Activated naive CD8-positive, alpha-beta T cell (primary cell): ENCODE results near the gene PLXNB2.
A peak's percentile ranks its signal among the peaks of the same experiment; 100 is the strongest.

Experiments used
- H3K27ac Mint-ChIP-seq: one replicate; pipeline ENCODE4 v1.8.0; 2021; ENCODE audit warnings: mixed read lengths
- H3K27me3 Mint-ChIP-seq: one replicate; pipeline ENCODE4 v1.8.0; 2021; ENCODE audit warnings: mixed read lengths
- H3K36me3 Mint-ChIP-seq: one replicate; pipeline ENCODE4 v1.8.0; 2021; ENCODE audit warnings: mixed read lengths
- H3K4me1 Mint-ChIP-seq: one replicate; pipeline ENCODE4 v1.8.0; 2021; ENCODE audit warnings: low read depth, mixed read lengths
- H3K4me3 Mint-ChIP-seq: one replicate; pipeline ENCODE4 v1.8.0; 2021; ENCODE audit warnings: mild to moderate bottlenecking, mixed read lengths
- H3K9me3 Mint-ChIP-seq: one replicate; pipeline ENCODE4 v1.8.0; 2021; ENCODE audit warnings: low read depth, mixed read lengths

The PLXNB2 gene

GRCh38 chr22:50264946-50265669 is 42.3 kb downstream of the PLXNB2 start:
- Mint-ChIP-seq H3K4me3 (no peak overlapping the region), H3K27ac (no peak overlapping the region), H3K27me3 (peaks cover 7% of the 10 kb centered on the region), H3K36me3 (no peaks in the 10 kb centered on the region), H3K4me1 (peaks cover 11% of the 10 kb centered on the region), H3K9me3 (no peaks in the 10 kb centered on the region)

- no peak overlapping the region for H3K4me3 Mint-ChIP-seq
- H3K27me3 Mint-ChIP-seq, result peaks cover 7% of the 10 kb centered on the region
- H3K4me1 Mint-ChIP-seq, result peaks cover 8% of the 10 kb centered on the region
- H3K36me3 Mint-ChIP-seq, result no peaks in the 10 kb centered on the region
- no peak overlapping the region for H3K27ac Mint-ChIP-seq
- H3K9me3 Mint-ChIP-seq, result no peaks in the 10 kb centered on the region
These were observed 43.2 kb downstream of the PLXNB2 start for GRCh38 chr22:50264104-50264745.

GRCh38 chr22:50262973-50263617 is 44.4 kb downstream of the PLXNB2 start:
- Mint-ChIP-seq H3K4me1 (peaks cover 7% of the 10 kb centered on the region), H3K36me3 (no peaks in the 10 kb centered on the region), H3K4me3 (no peak overlapping the region), H3K9me3 (no peaks in the 10 kb centered on the region), H3K27me3 (peaks cover 7% of the 10 kb centered on the region), H3K27ac (no peak overlapping the region)

GRCh38 chr22:50262460-50262911 is 45.0 kb downstream of the PLXNB2 start:
- Mint-ChIP-seq H3K4me3 (peak overlapping the region; percentile 66), H3K4me1 (peaks cover 7% of the 10 kb centered on the region), H3K36me3 (no peaks in the 10 kb centered on the region), H3K9me3 (no peaks in the 10 kb centered on the region), H3K27me3 (peaks cover 7% of the 10 kb centered on the region), H3K27ac (no peak overlapping the region)

DNA sequence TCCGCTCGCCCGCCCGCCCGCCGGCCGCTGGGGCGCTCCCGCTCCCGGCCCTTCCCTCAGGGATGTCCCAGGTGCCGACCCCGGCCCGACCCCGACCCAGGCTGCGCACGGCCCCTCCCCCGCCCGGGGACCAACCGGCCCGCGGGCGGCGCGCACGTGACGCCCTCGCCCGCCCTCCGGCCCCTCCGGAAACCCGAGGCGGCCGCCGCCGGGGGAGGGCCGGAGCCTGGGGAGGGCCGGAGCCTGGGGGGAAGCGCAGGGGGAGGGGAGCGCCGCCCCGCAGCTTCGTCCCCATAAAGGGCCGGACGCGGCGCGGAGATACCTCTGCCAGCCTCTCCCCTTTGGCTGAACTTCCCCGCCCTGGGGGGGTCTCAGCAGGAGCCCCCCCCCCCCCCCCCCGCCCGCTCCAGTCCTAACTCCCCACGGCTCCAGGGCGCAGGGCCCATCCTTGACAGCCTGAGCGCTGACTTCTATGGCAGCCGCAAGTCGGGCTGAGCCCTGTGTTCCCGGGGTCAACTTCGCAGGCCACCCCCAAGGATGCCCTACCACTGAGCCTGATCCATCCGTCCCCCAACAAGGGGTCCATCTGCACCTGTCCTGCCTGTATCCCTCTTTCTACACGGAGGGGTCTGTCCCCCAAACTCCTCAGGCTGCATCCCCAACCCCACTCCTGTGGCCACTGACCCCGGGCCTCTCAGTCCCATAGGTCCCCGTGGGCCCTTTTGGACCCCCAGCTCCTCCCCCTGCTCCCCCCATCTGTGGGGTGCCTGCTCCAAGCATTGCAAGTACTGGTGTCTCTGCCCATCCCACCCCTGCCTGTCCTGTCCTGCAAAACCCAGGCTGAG is 45.6 kb downstream of the PLXNB2 start, which contains the start of gene MAPK12:
MAPK12 (minus strand) TSS at position 69 of the 845 bp plus-strand sequence. CDS start 174 bp downstream, outside the sequence.
- Mint-ChIP-seq H3K27ac (no peak within 1 kb of the TSS), H3K9me3 (no peaks in the 10 kb centered on the region), H3K36me3 (no peaks in the 10 kb centered on the region), H3K4me1 (peaks cover 7% of the 10 kb centered on the region), H3K4me3 (peak within 1 kb of the TSS; percentile 66), H3K27me3 (peaks cover 7% of the 10 kb centered on the region)

DNA sequence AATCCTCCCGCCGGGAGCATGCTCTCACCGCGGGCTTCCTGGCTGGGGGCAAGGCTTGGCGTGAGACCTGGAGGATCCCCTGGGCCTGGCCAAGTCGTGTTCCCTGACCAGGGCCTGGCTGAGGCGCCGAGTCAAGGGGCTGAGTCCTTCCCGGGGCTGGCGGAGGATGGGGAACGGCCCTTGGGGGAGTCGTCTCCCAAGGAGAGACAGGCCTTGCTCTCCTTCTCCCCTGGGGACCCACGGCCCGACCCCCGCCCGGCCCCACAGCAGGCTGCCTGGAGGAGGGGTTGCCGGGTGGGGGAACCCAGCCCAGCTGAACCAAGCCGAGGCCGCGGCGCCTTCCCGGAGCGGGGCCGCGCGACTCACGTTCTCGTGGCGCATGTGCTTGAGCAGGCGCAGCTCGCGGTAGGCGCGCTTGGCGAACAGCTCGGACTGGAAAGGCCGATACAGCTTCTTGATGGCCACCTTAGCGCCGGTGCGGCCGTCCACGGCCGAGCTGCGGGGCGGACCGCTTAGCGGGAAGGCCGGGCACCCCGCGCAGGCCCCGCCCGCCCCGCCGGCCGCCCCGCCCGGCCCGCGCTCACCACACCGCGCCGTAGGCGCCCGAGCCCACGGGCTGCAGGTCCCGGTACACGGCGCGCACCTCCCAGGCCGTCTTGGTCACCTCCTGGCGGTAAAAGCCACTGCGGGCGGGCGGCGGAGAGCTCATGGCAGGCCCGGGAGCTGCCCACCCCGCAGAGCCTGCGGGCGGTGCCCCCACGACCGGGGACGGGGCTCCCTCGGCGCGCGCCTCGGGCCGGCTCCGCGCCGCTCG is 46.4 kb downstream of the PLXNB2 start:
- Mint-ChIP-seq H3K4me3 (no peak overlapping the region), H3K36me3 (no peaks in the 10 kb centered on the region), H3K27me3 (peaks cover 7% of the 10 kb centered on the region), H3K27ac (no peak overlapping the region), H3K4me1 (peaks cover 7% of the 10 kb centered on the region), H3K9me3 (no peaks in the 10 kb centered on the region)

- H3K27me3 Mint-ChIP-seq, result peaks cover 7% of the 10 kb centered on the region
- no peak overlapping the region for H3K27ac Mint-ChIP-seq
- H3K36me3 Mint-ChIP-seq, result no peaks in the 10 kb centered on the region
- no peak overlapping the region for H3K4me3 Mint-ChIP-seq
- H3K4me1 Mint-ChIP-seq, result peaks cover 7% of the 10 kb centered on the region
- H3K9me3 Mint-ChIP-seq, result no peaks in the 10 kb centered on the region
These were observed 47.0 kb downstream of the PLXNB2 start for GRCh38 chr22:50260434-50260800.

DNA sequence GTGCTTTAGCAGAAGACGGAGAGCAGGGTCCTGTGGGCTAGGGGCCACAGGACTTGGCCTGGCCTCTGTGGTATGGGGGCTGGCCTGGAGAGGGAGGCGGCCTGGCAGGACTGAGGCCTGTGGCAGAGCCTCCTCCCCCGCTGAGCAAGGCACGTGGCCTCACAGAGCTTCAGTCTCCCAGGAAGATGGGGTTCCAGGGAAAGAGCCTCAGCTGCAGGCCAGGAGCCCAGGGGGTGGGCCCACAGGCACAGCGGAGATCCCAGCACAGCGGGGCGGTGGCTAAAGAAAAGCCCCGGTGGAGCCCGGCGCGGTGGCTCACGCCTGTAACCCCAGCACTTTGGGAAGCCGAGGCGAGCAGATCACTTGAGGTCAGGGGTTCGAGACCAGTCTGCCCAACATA is 48.1 kb downstream of the PLXNB2 start:
- H3K27ac Mint-ChIP-seq, result no peak overlapping the region
- no peak overlapping the region for H3K4me3 Mint-ChIP-seq
- peaks cover 7% of the 10 kb centered on the region for H3K4me1 Mint-ChIP-seq
- H3K9me3 Mint-ChIP-seq, result no peaks in the 10 kb centered on the region
- H3K36me3 Mint-ChIP-seq, result no peaks in the 10 kb centered on the region
- H3K27me3 Mint-ChIP-seq, result peaks cover 7% of the 10 kb centered on the region

- Mint-ChIP-seq H3K27me3 (peaks cover 7% of the 10 kb centered on the region), H3K9me3 (no peaks in the 10 kb centered on the region), H3K4me1 (peaks cover 7% of the 10 kb centered on the region), H3K4me3 (no peak overlapping the region), H3K27ac (no peak overlapping the region), H3K36me3 (no peaks in the 10 kb centered on the region)
These were observed 48.8 kb downstream of the PLXNB2 start for GRCh38 chr22:50258361-50259292.

GRCh38 chr22:50257451-50258360 is 49.7 kb downstream of the PLXNB2 start:
- Mint-ChIP-seq H3K27me3 (peaks cover 5% of the 10 kb centered on the region), H3K4me3 (no peak overlapping the region), H3K9me3 (no peaks in the 10 kb centered on the region), H3K4me1 (peaks cover 7% of the 10 kb centered on the region), H3K27ac (no peak overlapping the region), H3K36me3 (no peaks in the 10 kb centered on the region)

- Mint-ChIP-seq H3K36me3 (no peaks in the 10 kb centered on the region), H3K27me3 (peaks cover under 1% of the 10 kb centered on the region), H3K4me3 (no peak overlapping the region), H3K27ac (no peak overlapping the region), H3K9me3 (no peaks in the 10 kb centered on the region), H3K4me1 (peaks cover 2% of the 10 kb centered on the region)
These were observed 50.4 kb downstream of the PLXNB2 start for GRCh38 chr22:50257041-50257440.

GRCh38 chr22:50256258-50256862 is 51.1 kb downstream of the PLXNB2 start:
- no peak overlapping the region for H3K27ac Mint-ChIP-seq
- no peaks in the 10 kb centered on the region for H3K4me1 Mint-ChIP-seq
- H3K27me3 Mint-ChIP-seq, result no peaks in the 10 kb centered on the region
- no peak overlapping the region for H3K4me3 Mint-ChIP-seq
- H3K36me3 Mint-ChIP-seq, result no peaks in the 10 kb centered on the region
- no peaks in the 10 kb centered on the region for H3K9me3 Mint-ChIP-seq
